K562 (cell line): ENCODE measurements around the gene LEPROT. TPM values are rescaled to one million over a fixed set of nuclear protein-coding genes. Genes with fewer than 3 reads are reported as not detected.

Experiments
- ATAC-seq: fragments of 200-7000 bp; cut with Tn5 transposase; 3 replicates; pipeline ENCODE4 v1.9.1; 2020; ENCODE audit warnings: moderate library complexity
- BruUV-seq: library from RNA; stranded (reverse); fragments of 400-500 nt; replicated peaks from 2 replicates; lab custom pipeline; 2021; lab: Mats Ljungman, UMichigan
- CTCF ChIA-PET: fragments of 300-600 bp; formaldehyde crosslinking; extraction: SDS; loops from one replicate; lab custom pipeline; 2021; ENCODE audit warnings: low intra/inter-chr PET ratio; lab: Yijun Ruan, JAX
- POLR2A ChIA-PET: fragments of 300-600, 350-650 bp; sonication (Branson Sonifier 250); formaldehyde crosslinking; extraction: SDS; loops from one replicate; lab custom pipeline; 2021; ENCODE audit warnings: antibody characterized with exemption, inconsistent platforms; lab: Yijun Ruan, JAX
- DNase-seq, 4 experiments: peaks; one replicate each; pipeline versions ENCODE4 v3.0.0 to v3.0.0-alpha.2; 2011 to 2018; ENCODE audit warnings: low spot score in 3 of 4, mixed read lengths in 3 of 4; ENCODE audit errors: extremely low read depth in 1 of 4
- FAIRE-seq: peaks from 2 replicates; lab custom pipeline; 2011; peaks lifted over from hg19 to GRCh38; lab: Jason Lieb, UNC
- H2AFZ ChIP-seq: 2 replicates; pipeline ENCODE4 v1.6.0; 2011; ENCODE audit warnings: low read depth, low read length, control low read depth, inconsistent platforms
- H3K27ac ChIP-seq: fragments of 200-600 bp; 3 replicates; pipeline ENCODE4 v1.8.0; 2011; ENCODE audit warnings: low read depth, mild to moderate bottlenecking, control low read depth, inconsistent platforms, low read length, moderate library complexity, mixed read lengths; ENCODE audit errors: extremely low read depth
- H3K27me3 ChIP-seq, 2 experiments: fragments of 300-600 bp in 1 of 2; 2 replicates in 1 of 2; 3 replicates in 1 of 2; pipeline versions ENCODE4 v1.6.0 to v1.8.0; 2011; ENCODE audit warnings: inconsistent platforms in 2 of 2, low read length in 2 of 2, mild to moderate bottlenecking in 1 of 2, mixed read lengths in 1 of 2, moderate library complexity in 1 of 2; ENCODE audit not compliant: control insufficient read depth in 2 of 2, insufficient read depth in 2 of 2
- H3K36me3 ChIP-seq: fragments of 300-600 bp; 3 replicates; pipeline ENCODE4 v1.8.0; 2011; ENCODE audit warnings: mild to moderate bottlenecking, low read length, inconsistent platforms; ENCODE audit not compliant: control insufficient read depth, insufficient read depth
- H3K4me1 ChIP-seq, 2 experiments: fragments of 200-600 bp in 1 of 2; replicated peaks in 1 of 2; 2 replicates in 1 of 2; 3 replicates in 1 of 2; pipeline versions ENCODE4 v1.5.1 to v1.8.0; 2011; ENCODE audit warnings: inconsistent platforms in 2 of 2, low read length in 2 of 2, mild to moderate bottlenecking in 1 of 2, mixed read lengths in 1 of 2, moderate library complexity in 1 of 2; ENCODE audit not compliant: control insufficient read depth in 2 of 2, insufficient read depth in 2 of 2
- H3K4me2 ChIP-seq: 2 replicates; pipeline ENCODE4 v1.6.1; 2011; ENCODE audit warnings: low read length, control low read depth, inconsistent platforms, mixed read lengths; ENCODE audit not compliant: insufficient read depth
- H3K4me3 ChIP-seq: fragments of 200-600 bp; sonication (generic), shearing (Covaris generic); 2 replicates; pipeline ENCODE4 v1.5.1; 2016; ENCODE audit warnings: control low read depth, inconsistent platforms
- H3K79me2 ChIP-seq: fragments of 200-600 bp; 3 replicates; pipeline ENCODE4 v1.8.0; 2011; ENCODE audit warnings: low read length, inconsistent platforms; ENCODE audit not compliant: control insufficient read depth, insufficient read depth
- H3K9ac ChIP-seq, 2 experiments: 2 replicates each; pipeline versions ENCODE4 v1.6.0 to v1.6.1; 2011; ENCODE audit warnings: low read depth in 2 of 2, low read length in 2 of 2, control low read depth in 1 of 2, inconsistent platforms in 1 of 2, mild to moderate bottlenecking in 1 of 2, mixed read lengths in 1 of 2; ENCODE audit not compliant: insufficient read depth in 1 of 2
- H3K9me1 ChIP-seq: one replicate; pipeline ENCODE4 v1.6.0; 2011; ENCODE audit warnings: inconsistent platforms, mild to moderate bottlenecking, low read length, moderate library complexity; ENCODE audit not compliant: control insufficient read depth, insufficient read depth
- H3K9me3 ChIP-seq: replicated peaks from 2 replicates; pipeline ENCODE4 v1.5.1; 2011; ENCODE audit warnings: low read depth, low read length, inconsistent platforms; ENCODE audit not compliant: control insufficient read depth, insufficient read depth
- H4K20me1 ChIP-seq: replicated peaks from 2 replicates; pipeline ENCODE4 v1.6.1; 2011; ENCODE audit warnings: low read length, inconsistent platforms, mixed read lengths; ENCODE audit not compliant: control insufficient read depth, insufficient read depth
- CTCF ChIP-seq, 3 experiments: IDR thresholded peaks in 2 of 3; conservative IDR thresholded peaks in 1 of 3; 2 replicates each; pipeline ENCODE4 v1.5.1; 2011 to 2012; ENCODE audit warnings: low read length in 3 of 3, mild to moderate bottlenecking in 3 of 3, control low read depth in 2 of 3, improper control_type of control experiment in 1 of 3, inconsistent platforms in 1 of 3, low read depth in 1 of 3, mixed read lengths in 1 of 3, moderate library complexity in 1 of 3; ENCODE audit not compliant: insufficient read depth in 2 of 3
- EP400 ChIP-seq: fragments of 450-650 bp; IDR thresholded peaks from 2 replicates; pipeline ENCODE4 v1.6.1; 2017; ENCODE audit warnings: antibody characterized with exemption, mild to moderate bottlenecking, moderate library complexity
- FOXJ2 ChIP-seq: fragments of 200-800 bp; sonication (Bioruptor generic); IDR thresholded peaks from 2 replicates; pipeline ENCODE4 v1.6.1; 2016; ENCODE audit warnings: missing genetic modification characterization, missing compliant biosample characterization
- FOXM1 ChIP-seq, 2 experiments: fragments of 450-650 bp in 1 of 2; sonication (generic) in 1 of 2; formaldehyde crosslinking in 1 of 2; IDR thresholded peaks; 2 replicates each; pipeline versions ENCODE4 v1.6.1 to v1.9.0; 2017 to 2022; ENCODE audit warnings: low read depth in 2 of 2, mild to moderate bottlenecking in 2 of 2, missing genetic modification reagents in 1 of 2, moderate library complexity in 1 of 2
- HDAC6 ChIP-seq: IDR thresholded peaks from 2 replicates; pipeline ENCODE4 v1.6.1; 2012; ENCODE audit warnings: low read depth, mild to moderate bottlenecking, control low read depth, inconsistent platforms, low read length, moderate library complexity
- PML ChIP-seq: IDR thresholded peaks from 2 replicates; pipeline ENCODE4 v1.6.1; 2012; ENCODE audit warnings: low read length, inconsistent platforms
- RAD21 ChIP-seq, 2 experiments: fragments of 250-450 bp in 1 of 2; fragments of 450-650 bp in 1 of 2; sonication (Bioruptor Pico) in 1 of 2; formaldehyde crosslinking in 1 of 2; IDR thresholded peaks in 1 of 2; conservative IDR thresholded peaks in 1 of 2; 2 replicates each; pipeline versions ENCODE4 v1.4.0 to v1.8.0; 2020 to 2022; ENCODE audit warnings: mild to moderate bottlenecking in 2 of 2, moderate library complexity in 1 of 2
- TARDBP ChIP-seq: fragments of 450-650 bp; IDR thresholded peaks from 2 replicates; pipeline ENCODE4 v1.6.1; 2016
- YY1 ChIP-seq, 3 experiments: IDR thresholded peaks; 2 replicates each; pipeline ENCODE4 v1.6.1; 2011; ENCODE audit warnings: low read length in 2 of 3, mild to moderate bottlenecking in 2 of 3, moderate library complexity in 2 of 3, borderline replicate concordance in 1 of 3, control low read depth in 1 of 3, low read depth in 1 of 3; ENCODE audit not compliant: insufficient read depth in 3 of 3, insufficient replicate concordance in 2 of 3, control insufficient read depth in 1 of 3, insufficient read length in 1 of 3; ENCODE audit errors: extremely low read depth in 1 of 3
- ZFP1 ChIP-seq: fragments of 450-650 bp; formaldehyde crosslinking; IDR thresholded peaks from 2 replicates; pipeline ENCODE4 v1.4.0; 2020; ENCODE audit warnings: mild to moderate bottlenecking, mixed read lengths
- ZNF644 ChIP-seq: fragments of 200-800 bp; sonication (Bioruptor generic); IDR thresholded peaks from 2 replicates; pipeline ENCODE4 v1.6.1; 2016; ENCODE audit warnings: low read depth, missing genetic modification characterization, missing compliant biosample characterization
- WGBS: fragments of 100-300 bp; shearing (Covaris generic); methylation state at CpG from one replicate; pipeline ENCODE4 v1.1.6; 2016; ENCODE audit warnings: low coverage, mixed read lengths; ENCODE audit not compliant: insufficient coverage; ENCODE audit errors: missing lambda C conversion rate; 5-methylcytosine and 5-hydroxymethylcytosine counted together
- in situ Hi-C: fragments of 300-500 bp; cut with MboI; formaldehyde crosslinking; loops from 4 replicates; pipeline ENCODE4 v1.15.0; 2018; ENCODE audit warnings: inconsistent platforms, mixed read lengths
- intact Hi-C: fragments of 100-400 bp; cut with micrococcal nuclease; formaldehyde crosslinking; loops from 2 replicates; pipeline ENCODE4 v1.14.2; 2022
- polyA plus RNA-seq, 8 experiments: library from polyadenylated mRNA; depleted of rRNA in 4 of 8; stranded (reverse) in 5 of 8; unstranded in 3 of 8; fragments of >200 nt; fragmentation: Nextera tagmentation in 2 of 8; fragmentation: Illumina TruSeq in 1 of 8; extraction: Ambion mirVana in 2 of 8; extraction: Trizol in 1 of 8; gene quantifications; 2 replicates each; pipeline versions ENCODE4 v1.2.1 to v1.2.3, GENCODE V29; 2011 to 2014; ENCODE audit warnings: inconsistent platforms in 1 of 8, missing spikeins in 1 of 8
- total RNA-seq, 7 experiments: library from RNA; depleted of rRNA in 6 of 7; stranded (reverse); fragments of >200 nt in 6 of 7; fragmentation: Illumina TruSeq in 2 of 7; extraction: Trizol in 2 of 7; gene quantifications; 2 replicates each; pipeline versions ENCODE4 v1.2.1 to v1.2.3, GENCODE V29; 2011 to 2021; ENCODE audit warnings: low replicate concordance in 1 of 7
- TF ChIP-seq, protein P1 (sequence below): sonication (generic); formaldehyde crosslinking; IDR thresholded peaks from 2 replicates; pipeline ENCODE4 v1.8.0; 2022; ENCODE audit warnings: missing genetic modification reagents, mild to moderate bottlenecking, moderate library complexity, borderline replicate concordance
- TF ChIP-seq, protein P2 (sequence below), 2 experiments: fragments of 450-650 bp; conservative IDR thresholded peaks; 2 replicates each; pipeline ENCODE4 v1.6.1; 2017; ENCODE audit warnings: mild to moderate bottlenecking in 2 of 2, moderate library complexity in 2 of 2

The LEPROT gene
- total and polyA plus RNA-seq, 9 of the 15 experiments (the other 6 are each of a cell fraction or from before 2014, with no cell fraction given) = 28.1 to 97.5 (median 45.8) TPM

DNA sequence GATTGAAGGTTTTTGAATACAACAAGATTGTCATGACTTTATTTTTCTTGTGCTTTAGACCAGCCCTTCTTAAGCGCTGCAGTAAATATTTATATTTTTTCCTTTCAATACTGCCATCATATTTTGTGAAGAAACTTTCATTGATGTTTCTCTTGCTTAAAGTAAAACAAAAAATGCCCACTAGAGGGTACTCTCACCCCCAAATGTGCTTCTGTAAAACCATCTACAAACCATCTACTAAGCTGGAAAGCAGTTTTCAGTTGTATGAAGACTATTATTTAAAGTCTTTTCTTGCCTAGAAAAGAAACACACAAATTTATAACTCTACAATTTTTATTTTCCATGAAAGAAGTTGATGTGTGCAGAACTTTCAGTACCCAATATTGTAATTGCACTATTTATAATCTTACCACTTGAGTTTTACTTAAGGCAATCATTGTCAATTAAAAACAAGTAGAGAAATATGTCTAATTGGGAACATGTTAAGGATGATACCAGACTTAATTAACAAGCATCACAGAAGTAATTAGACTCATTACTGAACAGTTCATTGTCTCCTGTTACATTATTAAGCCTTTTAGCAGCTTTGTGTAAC, 10.7 kb downstream of the LEPROT start:
- Histone ChIP-seq H3K27ac (no peak overlapping the region), H3K36me3 (peaks cover 87% of the 10 kb centered on the region), H3K27me3 (no peaks in the 10 kb centered on the region), H3K79me2 (peaks cover 63% of the 10 kb centered on the region), H3K4me3 (no peak overlapping the region), H3K4me1 (peaks cover 0 to 6% of the 10 kb centered on the region in 2 experiments; a peak in 3 of 5 replicates), H4K20me1 (no peaks in the 10 kb centered on the region), H3K9me3 (no peaks in the 10 kb centered on the region), H3K9me1 (no peaks in the 10 kb centered on the region), H3K4me2 (no peak overlapping the region), H2AFZ (no peak overlapping the region), H3K9ac (0 out of 4 replicates have a peak overlapping the region, but pooled peaks of 1 of the 2 experiments have one; percentile 2)
- 6% methylated on average over 1 of the region's 1 CpG for WGBS
- in situ Hi-C loops (loop anchor here (10.0 kb wide), 1 partner anchor 264 kb away; no protein-coding TSS in a partner anchor), intact Hi-C loops (loop anchor here (1.0 to 10.0 kb wide), 4 partner anchors 96 to 524 kb away; no protein-coding TSS in a partner anchor)
- FAIRE-seq (no peak), ATAC-seq (peak; percentile 63), DNase-seq (peak; percentile 31 to 65 (median 40))
- ChIA-PET CTCF (interaction anchor here (1.0 to 1.2 kb wide), 2 partner anchors 173 to 256 kb away, joined by 3 to 6 read pairs; no protein-coding TSS in a partner anchor), POLR2A (interaction anchor here (0.5 to 1.2 kb wide), 3 partner anchors 60 to 273 kb away, joined by 3 to 4 read pairs (median 4); partner anchors contain the start of gene DNAJC6)
- BruUV-seq = no TSS peak
- TF ChIP-seq, protein P1, sequence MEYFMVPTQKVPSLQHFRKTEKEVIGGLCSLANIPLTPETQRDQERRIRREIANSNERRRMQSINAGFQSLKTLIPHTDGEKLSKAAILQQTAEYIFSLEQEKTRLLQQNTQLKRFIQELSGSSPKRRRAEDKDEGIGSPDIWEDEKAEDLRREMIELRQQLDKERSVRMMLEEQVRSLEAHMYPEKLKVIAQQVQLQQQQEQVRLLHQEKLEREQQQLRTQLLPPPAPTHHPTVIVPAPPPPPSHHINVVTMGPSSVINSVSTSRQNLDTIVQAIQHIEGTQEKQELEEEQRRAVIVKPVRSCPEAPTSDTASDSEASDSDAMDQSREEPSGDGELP (CRISPR knock-in tag) = no peak
- TF ChIP-seq, protein P2, sequence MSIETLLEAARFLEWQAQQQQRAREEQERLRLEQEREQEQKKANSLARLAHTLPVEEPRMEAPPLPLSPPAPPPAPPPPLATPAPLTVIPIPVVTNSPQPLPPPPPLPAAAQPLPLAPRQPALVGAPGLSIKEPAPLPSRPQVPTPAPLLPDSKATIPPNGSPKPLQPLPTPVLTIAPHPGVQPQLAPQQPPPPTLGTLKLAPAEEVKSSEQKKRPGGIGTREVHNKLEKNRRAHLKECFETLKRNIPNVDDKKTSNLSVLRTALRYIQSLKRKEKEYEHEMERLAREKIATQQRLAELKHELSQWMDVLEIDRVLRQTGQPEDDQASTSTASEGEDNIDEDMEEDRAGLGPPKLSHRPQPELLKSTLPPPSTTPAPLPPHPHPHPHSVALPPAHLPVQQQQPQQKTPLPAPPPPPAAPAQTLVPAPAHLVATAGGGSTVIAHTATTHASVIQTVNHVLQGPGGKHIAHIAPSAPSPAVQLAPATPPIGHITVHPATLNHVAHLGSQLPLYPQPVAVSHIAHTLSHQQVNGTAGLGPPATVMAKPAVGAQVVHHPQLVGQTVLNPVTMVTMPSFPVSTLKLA (conservative IDR thresholded peaks at IDR 0.05) = 0 out of 4 replicates have a peak, but pooled peaks of 1 of the 2 experiments have one; percentile 18
- TF ChIP-seq TARDBP (no peak), CTCF (IDR thresholded peaks at IDR 0.05 in 2 of 3, conservative IDR thresholded peaks at IDR 0.05 in 1 of 3; ENCODE audit: insufficient read depth in 2 of 3, low read depth in 1 of 3, low read length in 3 of 3) (peak; percentile 43 to 70 (median 50); a peak in 4 of 6 replicates), YY1 (IDR thresholded peaks at IDR 0.05; ENCODE audit: borderline replicate concordance in 1 of 3, control insufficient read depth in 1 of 3, extremely low read depth in 1 of 3, insufficient read depth in 3 of 3, insufficient read length in 1 of 3, insufficient replicate concordance in 2 of 3, low read depth in 1 of 3, low read length in 2 of 3) (no peak), EP400 (peak; percentile 14; the same call in 1 of the 2 replicates), RAD21 (CRISPR knock-in tag; conservative IDR thresholded peaks at IDR 0.05 in 1 of 2, IDR thresholded peaks at IDR 0.05 in 1 of 2) (peak; percentile 74 to 84), FOXJ2 (tag) (no peak), FOXM1 (IDR thresholded peaks at IDR 0.05; ENCODE audit: low read depth) (no peak), FOXM1 (CRISPR knock-in tag; IDR thresholded peaks at IDR 0.05; ENCODE audit: low read depth) (no peak), HDAC6 (no peak), ZFP1 (CRISPR knock-in tag) (no peak), PML (0 out of 2 replicates have a peak, but pooled peaks have one; percentile 2), ZNF644 (tag) (no peak)
